ENCODE data around the gene CCL1.
"Not testable (repeated sequence)": the region's sequence is repeated elsewhere in the genome, so short reads cannot be mapped to it uniquely, and the experiment has no call there.

CCL1 gene

DNA sequence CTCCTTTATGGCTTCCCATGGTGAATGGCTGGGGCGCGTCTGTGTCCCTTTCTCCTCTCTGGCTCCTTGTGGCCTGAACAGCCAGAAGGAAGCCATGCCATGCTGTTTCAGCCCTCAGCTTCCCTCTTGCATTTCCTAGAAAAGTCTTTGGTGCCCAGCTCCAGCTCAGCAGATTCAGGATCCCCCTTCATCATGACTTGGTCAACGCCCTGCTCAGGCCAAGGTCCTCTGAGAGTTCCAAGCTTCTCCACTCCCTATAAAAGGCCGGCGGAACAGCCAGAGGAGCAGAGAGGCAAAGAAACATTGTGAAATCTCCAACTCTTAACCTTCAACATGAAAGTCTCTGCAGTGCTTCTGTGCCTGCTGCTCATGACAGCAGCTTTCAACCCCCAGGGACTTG is 6.8 kb downstream of the CCL1 start, which contains the start of gene CCL13:
TSS of gene CCL13 (plus strand) at position 287 of the 400 bp plus-strand sequence. CDS start at position 334, 47 bp downstream.
- DNase-seq = no peak

GRCh38 chr17:34354637-34355036 is 8.4 kb downstream of the CCL1 start:
- no peak for DNase-seq

DNA sequence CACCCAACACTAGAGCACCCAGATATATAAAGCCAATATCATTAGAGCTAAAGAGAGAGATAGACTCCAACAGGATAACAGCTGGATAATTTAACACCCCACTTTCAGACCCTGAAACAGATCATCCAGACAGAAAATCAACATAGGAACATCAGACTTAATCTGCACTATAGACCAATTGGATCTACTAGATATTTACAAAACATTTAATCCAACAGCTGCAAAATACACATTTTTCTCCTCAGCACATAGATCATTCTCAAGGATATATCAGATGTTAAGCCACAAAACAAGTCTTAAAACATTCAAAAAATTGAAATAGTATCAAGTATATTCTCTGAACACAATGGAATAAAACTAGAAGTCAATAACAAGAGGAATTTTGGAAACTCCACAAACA is 10.8 kb downstream of the CCL1 start:
- no peak for DNase-seq

DNA sequence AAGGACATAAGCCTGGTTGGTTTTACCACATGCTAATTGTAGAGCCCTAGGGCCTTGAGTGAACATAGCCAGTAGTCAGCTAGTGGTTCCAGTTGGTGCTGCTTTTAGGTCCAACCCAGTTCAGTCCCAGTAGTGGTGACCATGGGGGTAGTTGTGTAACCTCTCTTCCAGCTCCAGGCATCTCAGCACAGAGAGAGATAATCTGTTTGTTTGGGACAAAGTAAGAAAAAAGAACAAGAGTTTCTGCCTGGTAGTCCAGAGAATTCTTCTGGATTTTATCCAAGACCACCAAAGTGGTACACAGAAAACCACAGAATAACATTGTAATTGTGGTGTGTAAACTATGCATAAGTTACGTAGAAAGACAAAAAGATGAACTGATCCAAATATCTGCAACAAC is 11.9 kb downstream of the CCL1 start:
- DNase-seq = no peak

DNA sequence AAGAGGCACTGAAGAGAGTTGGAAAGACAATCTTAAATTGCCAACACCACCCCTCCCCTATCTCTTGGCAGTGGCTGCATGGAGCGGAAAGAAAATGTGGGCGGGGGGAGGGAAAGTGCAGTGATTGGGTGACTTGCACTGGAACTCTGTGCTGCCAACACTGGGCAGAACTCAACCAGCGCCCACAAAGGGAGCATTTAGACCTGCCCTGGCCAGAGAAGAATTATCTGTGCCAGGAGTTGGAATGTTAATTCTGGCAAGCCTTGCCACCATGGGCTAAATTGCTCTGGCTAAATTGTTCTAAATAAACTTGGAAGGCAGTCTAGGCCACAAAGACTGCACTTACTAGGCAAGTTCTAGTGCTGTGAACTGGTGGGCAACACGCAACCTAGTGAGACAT is 13.3 kb downstream of the CCL1 start:
- DNase-seq = no peak

- no peak for DNase-seq
Observed at GRCh38 chr17:34347063-34347462, 16.0 kb downstream of the CCL1 start.

DNA sequence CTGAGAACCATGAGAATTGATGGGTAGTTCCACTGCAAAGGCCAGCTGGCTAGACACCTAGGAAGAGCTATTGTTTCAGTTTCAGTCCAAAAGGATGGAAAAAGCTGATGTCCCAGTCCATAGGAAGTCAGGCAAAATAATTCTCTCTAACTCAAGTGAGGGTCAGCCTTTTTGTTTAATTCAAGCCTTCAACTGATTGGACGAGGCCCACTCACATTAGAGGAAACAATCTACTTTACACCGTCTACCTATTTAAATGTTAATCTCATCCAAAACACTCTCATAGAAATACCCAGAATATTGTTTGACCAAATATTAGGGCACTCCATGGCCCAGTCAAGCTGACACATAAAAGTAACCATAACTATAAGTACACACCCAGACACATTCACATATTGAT is 21.1 kb downstream of the CCL1 start:
- no peak for DNase-seq

GRCh38 chr17:34339138-34339770 is 23.8 kb downstream of the CCL1 start:
- DNase-seq = no peak

- DNase-seq = no peak
Observed at GRCh38 chr17:34337701-34338100, 25.3 kb downstream of the CCL1 start.

- DNase-seq = not testable (repeated sequence)
Observed at GRCh38 chr17:34327580-34327979, 35.5 kb downstream of the CCL1 start.

DNA sequence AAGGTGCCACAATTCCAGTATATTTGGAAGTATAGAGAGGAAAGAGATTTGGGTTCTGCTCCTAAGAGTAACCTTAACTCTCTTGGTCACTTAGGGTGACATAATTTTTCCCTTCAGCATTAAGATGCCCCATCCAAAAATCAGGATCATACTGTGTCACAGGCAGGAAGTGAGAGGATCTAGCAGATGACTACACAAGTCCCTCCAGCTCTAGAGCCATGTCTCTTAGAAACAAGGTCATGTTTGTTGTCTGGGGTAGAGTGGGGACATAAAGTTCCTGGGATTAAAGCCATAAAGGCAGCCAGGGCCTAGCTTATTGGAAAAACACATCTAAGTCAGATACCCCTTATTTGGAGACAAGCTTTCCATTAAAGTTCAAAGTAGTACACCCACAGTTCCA is 41.1 kb downstream of the CCL1 start:
- DNase-seq = no peak

- no peak for DNase-seq
Observed at GRCh38 chr17:34319039-34319483, 44.0 kb downstream of the CCL1 start, which contains the start of gene CCL8. Gene CCL8, plus strand, starts transcription at chr17:34319435. Its CDS starts 67 bp downstream, at chr17:34319502.

DNA sequence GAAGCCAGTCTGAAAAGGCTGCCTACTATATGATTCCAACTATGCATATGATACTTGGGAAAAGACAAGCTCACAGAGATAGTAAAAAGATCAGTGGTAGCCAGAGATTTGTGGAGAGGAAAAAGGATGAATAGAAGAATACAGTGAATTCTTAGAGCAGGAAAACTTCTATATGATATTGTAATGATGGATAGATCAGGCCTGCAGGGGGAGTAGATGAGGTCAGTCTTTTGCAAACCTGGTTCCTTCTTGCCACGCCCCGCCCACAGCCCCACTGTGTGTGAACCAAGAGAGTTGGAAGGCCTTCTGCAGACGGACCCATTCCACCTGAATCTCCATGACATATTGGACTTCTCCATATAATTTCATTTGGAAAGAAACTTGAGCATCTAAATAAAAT is 44.6 kb downstream of the CCL1 start:
- no peak for DNase-seq

GRCh38 chr17:34314279-34314678 is 48.8 kb downstream of the CCL1 start:
- DNase-seq = no peak

DNA sequence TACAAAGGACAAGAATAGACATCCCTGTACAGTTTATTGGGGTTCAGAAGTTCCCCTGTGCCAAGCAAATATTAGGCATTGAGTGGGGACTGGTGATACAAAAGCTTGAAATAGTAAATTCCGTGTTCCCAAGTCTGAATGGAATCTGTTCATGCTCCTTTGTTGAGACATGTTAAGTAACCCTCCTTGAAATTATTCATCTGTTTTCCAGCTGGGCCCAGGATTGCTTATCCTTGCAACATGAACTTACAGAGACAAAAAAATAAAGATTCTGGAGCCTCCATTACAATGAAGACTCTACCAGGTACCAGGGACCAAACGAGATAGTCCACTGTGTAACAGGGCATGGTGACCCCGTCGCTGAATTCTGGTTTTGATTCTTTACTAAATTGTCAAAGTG is 49.9 kb downstream of the CCL1 start:
- DNase-seq = no peak

DNA sequence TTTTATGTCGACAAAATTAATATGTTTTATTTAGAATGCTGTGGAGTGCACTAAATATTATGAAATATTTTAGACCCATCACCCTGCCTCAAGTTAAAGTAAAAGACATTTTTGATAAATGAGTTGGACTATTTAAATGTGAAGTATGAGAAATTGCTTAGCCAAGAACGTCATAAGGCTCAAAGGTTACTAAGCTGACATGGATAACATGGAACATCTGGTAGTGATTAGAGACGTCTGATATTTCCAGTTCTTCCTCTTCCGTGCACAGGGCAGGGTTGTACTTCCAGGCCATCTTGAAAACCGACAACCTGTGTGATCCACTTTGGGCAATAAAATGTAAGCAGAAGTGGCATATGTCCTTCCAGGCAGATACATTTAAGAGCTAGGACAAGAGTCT is 51.0 kb downstream of the CCL1 start:
- DNase-seq = no peak

DNA sequence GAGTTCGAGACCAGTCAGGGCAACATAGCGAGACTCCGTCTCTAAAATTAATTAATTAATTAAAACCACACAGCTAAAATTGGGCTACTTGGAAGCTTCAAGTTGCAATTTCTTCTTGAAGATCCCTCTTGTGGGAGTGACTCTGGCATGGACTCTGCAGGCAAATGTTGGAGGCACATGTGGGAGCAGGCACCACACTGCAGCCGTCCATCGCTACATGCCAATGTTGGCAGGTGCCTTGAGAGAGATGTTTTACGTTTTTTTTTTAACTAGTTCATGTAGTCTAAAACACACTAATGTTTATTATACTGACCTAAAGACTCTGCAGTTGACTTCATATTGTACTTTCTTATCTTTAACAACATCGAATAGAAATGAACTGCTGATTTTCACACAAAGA is 51.7 kb downstream of the CCL1 start:
- no peak for DNase-seq

All from NCI-H2081 (cell line).